Heart left ventricle (tissue), 16 donors: Measurements from ENCODE around the gene CNGA3. TPM values are rescaled to one million over a fixed set of nuclear protein-coding genes. Genes with fewer than 3 reads are reported as not detected.

Experiments
- ATAC-seq, 4 donors: fragments of 200-7000 bp; cut with Tn5 transposase; one replicate each; pipeline ENCODE4 v1.9.1; 2020 to 2022; ENCODE audit warnings: moderate library complexity in 4 of 4, mild to moderate bottlenecking in 3 of 4, moderate number of reproducible peaks in 1 of 4
- DNase-seq, 5 donors: peaks; one replicate each; pipeline ENCODE4 v3.0.0-alpha.2; 2020
- H3K27ac ChIP-seq, 12 donors: fragments of 200-600 bp; sonication (generic) in 4 of 12; one replicate each; pipeline versions ENCODE4 v1.5.0 to v1.8.0; 2016 to 2022; ENCODE audit warnings: mild to moderate bottlenecking in 2 of 12
- H3K27me3 ChIP-seq, 9 donors: fragments of 200-600 bp; sonication (generic) in 2 of 9; one replicate each; pipeline versions ENCODE4 v1.5.1 to v1.8.0; 2016 to 2022; ENCODE audit warnings: mild to moderate bottlenecking in 3 of 9
- H3K36me3 ChIP-seq, 9 donors: fragments of 200-600 bp; sonication (generic) in 2 of 9; one replicate each; pipeline versions ENCODE4 v1.5.0 to v1.8.0; 2018 to 2022; ENCODE audit warnings: mild to moderate bottlenecking in 2 of 9
- H3K4me1 ChIP-seq, 12 donors: fragments of 200-600 bp; sonication (generic) in 4 of 12; one replicate each; pipeline versions ENCODE4 v1.5.0 to v1.8.0; 2016 to 2022; ENCODE audit warnings: mild to moderate bottlenecking in 3 of 12
- H3K4me3 ChIP-seq, 12 donors: fragments of 200-600 bp; sonication (generic) in 4 of 12; one replicate each; pipeline versions ENCODE4 v1.5.0 to v1.8.0; 2017 to 2022; ENCODE audit warnings: mild to moderate bottlenecking in 9 of 12, moderate library complexity in 4 of 12
- H3K9me3 ChIP-seq, 12 donors: fragments of 200-600 bp; sonication (generic) in 4 of 12; one replicate each; pipeline versions ENCODE4 v1.5.0 to v1.8.0; 2016 to 2022; ENCODE audit warnings: mild to moderate bottlenecking in 1 of 12
- CTCF ChIP-seq, 12 donors: fragments of 200-600 bp; sonication (generic) in 4 of 12; IDR thresholded peaks; one replicate each; pipeline versions ENCODE4 v1.5.0 to v1.8.0; 2018 to 2022; ENCODE audit warnings: antibody characterized with exemption in 12 of 12, mild to moderate bottlenecking in 5 of 12
- POLR2A ChIP-seq, 2 donors: fragments of 450-650 bp; IDR thresholded peaks; one replicate each; pipeline ENCODE4 v1.6.1; 2017; ENCODE audit warnings: antibody characterized with exemption in 2 of 2, mild to moderate bottlenecking in 2 of 2, moderate library complexity in 2 of 2
- WGBS, 4 donors: extraction: QIAGEN DNeasy Blood & Tissue Kit in 2 of 4; methylation state at CpG; one replicate each; pipeline versions ENCODE4 v1.1.5 to v1.1.7; 2013 to 2018; 5-methylcytosine and 5-hydroxymethylcytosine counted together
- intact Hi-C, 10 donors: fragments of 100-400 bp; cut with DNase I; formaldehyde crosslinking; loops; one replicate each; pipeline versions ENCODE4 v1.11.1 to v1.14.2; 2022
- polyA plus RNA-seq, 2 donors: library from polyadenylated mRNA; stranded (reverse); fragments of 200-250 nt; gene quantifications; one replicate each; pipeline ENCODE4 v1.2.3, GENCODE V29; 2013
- total RNA-seq, 9 donors: library from RNA; depleted of rRNA in 2 of 9; stranded (reverse); fragments of >200 nt in 2 of 9; fragmentation: NEBNext Ultra II Directional in 3 of 9; extraction: Animal tissue kit (Norgen Biotek cat#: 25700) in 3 of 9; gene quantifications; one replicate each; pipeline versions ENCODE4 v1.1.0 to v1.2.4, GENCODE V29; 2016 to 2023
- donor health status: ischemic (EF 13 %, LVEDD 7.1; RV severe dilation, severe dysfunction).
- donor health status: healthy with polysubstance abuse.
- donor health status: DM: no; HTN: yes; CAD: no.
- donor health status: DM: no; HTN: no; CAD: no.
- donor health status: ischemic (EF 25% LVEDD 6.9; RV normal size, moderate dysfunction).
- donor health status: ischemic (EF 25% LVEDD 5.7; RV mildly dilated, moderate dysfunction).
- donor health status: healthy.
- donor health status: DM: yes; HTN: yes; CAD: no.
- donor health status: ischemic (EF 35%, LVEDD 5.7; RV mildly dilated, moderate dysfunction).
- donor health status: nonischemic (EF 11% LVEDD 7.7; RV severe dilation, severe dysfunction).
- donor health status: DM: yes; HTN: yes; CAD: no.
- donor health status: PGD.
- donor health status: ischemic (EF 29% LVEDD 5.4; RV normal size, mild dysfunction).
- donor health status: nonischemic (EF 23%, LVEDD 6.1; RV moderate dilation, normal function).

CNGA3 gene
- total and polyA plus RNA-seq, 11 donors = 0.43 TPM; not detected in 10

GRCh38 chr2:98382086-98382485 lies 35.8 kb downstream of the CNGA3 start:
- no peak overlapping the region for H3K4me3 ChIP-seq
- H3K36me3 ChIP-seq = no peaks in the 10 kb centered on the region
- no peaks in the 10 kb centered on the region for H3K9me3 ChIP-seq
- DNase-seq (no peak), ATAC-seq (no peak)
- intact Hi-C loops = loop anchor here in 8 of 10 donors (5.0 to 10.0 kb wide), 3 partner anchors 387 to 680 kb away; partner anchors contain the start of gene TMEM131 (in 2 of the 8)
- H3K27ac ChIP-seq = no peak overlapping the region
- no peaks in the 10 kb centered on the region for H3K27me3 ChIP-seq
- H3K4me1 ChIP-seq = peaks cover 0 to 18% (median 12%) of the 10 kb centered on the region in 12 donors
- TF ChIP-seq POLR2A (IDR thresholded peaks at IDR 0.05) (no peak), CTCF (IDR thresholded peaks at IDR 0.05) (no peak)
- 90 to 94% (median 93%) methylated on average over 11 of the region's 11 CpGs for WGBS, 4 donors

- Histone ChIP-seq H3K4me1 (peaks cover 0 to 18% (median 12%) of the 10 kb centered on the region in 12 donors), H3K27ac (no peak overlapping the region), H3K27me3 (no peaks in the 10 kb centered on the region), H3K36me3 (no peaks in the 10 kb centered on the region), H3K4me3 (no peak overlapping the region), H3K9me3 (no peaks in the 10 kb centered on the region)
- TF ChIP-seq CTCF (IDR thresholded peaks at IDR 0.05) (no peak), POLR2A (IDR thresholded peaks at IDR 0.05) (no peak)
- WGBS, 4 donors = 77 to 88% (median 85%) methylated on average over 7 of the region's 7 CpGs
- intact Hi-C loops = loop anchor here in 8 of 10 donors (5.0 to 10.0 kb wide), 3 partner anchors 388 to 680 kb away; partner anchors contain the start of gene TMEM131 (in 2 of the 8)
- ATAC-seq (no peak), DNase-seq (no peak)
Observed at GRCh38 chr2:98382739-98383138, 36.5 kb downstream of the CNGA3 start.

- ATAC-seq = no peak
- peaks cover 0 to 17% (median 12%) of the 10 kb centered on the region in 12 donors for H3K4me1 ChIP-seq
- TF ChIP-seq POLR2A (IDR thresholded peaks at IDR 0.05) = no peak
- no peak for TF ChIP-seq CTCF (IDR thresholded peaks at IDR 0.05)
- no peak overlapping the region for H3K27ac ChIP-seq
- DNase-seq = no peak
- H3K27me3 ChIP-seq = no peaks in the 10 kb centered on the region
- no peaks in the 10 kb centered on the region for H3K9me3 ChIP-seq
- no peaks in the 10 kb centered on the region for H3K36me3 ChIP-seq
- H3K4me3 ChIP-seq = no peak overlapping the region
- WGBS, 4 donors = 35 to 56% (median 44%) methylated on average over 3 to 6 of the region's 6 CpGs
- intact Hi-C loops = loop anchor here in 8 of 10 donors (5.0 to 10.0 kb wide), 3 partner anchors 388 to 681 kb away; partner anchors contain the start of gene TMEM131 (in 2 of the 8)
Observed at GRCh38 chr2:98383166-98383565, 36.9 kb downstream of the CNGA3 start.

- TF ChIP-seq CTCF (IDR thresholded peaks at IDR 0.05) = peak; percentile 79 to 96 (median 90)
- TF ChIP-seq POLR2A (IDR thresholded peaks at IDR 0.05) = no peak
- Histone ChIP-seq H3K36me3 (no peaks in the 10 kb centered on the region), H3K27ac (no peak overlapping the region), H3K27me3 (no peaks in the 10 kb centered on the region), H3K4me3 (no peak overlapping the region), H3K4me1 (peaks cover 0 to 2% (median 0%) of the 10 kb centered on the region in 12 donors), H3K9me3 (no peaks in the 10 kb centered on the region)
- DNase-seq (peak; percentile 55 to 82 (median 70)), ATAC-seq (peak; percentile 60 to 90 (median 84))
- 4 to 14% (median 8%) methylated on average over 7 of the region's 7 CpGs for WGBS, 4 donors
- intact Hi-C loops = loop anchor here (1.0 to 10.0 kb wide), 10 partner anchors 390 to 688 kb away; partner anchors contain the start of genes TMEM131 (in 2 of the 10) and ZAP70 (in 1 of the 10)
Observed at GRCh38 chr2:98385050-98385699, 38.9 kb downstream of the CNGA3 start.
